ENCODE results near the gene TOLLIP. TPM values are rescaled to one million over a fixed set of nuclear protein-coding genes. Genes with fewer than 3 reads are reported as not detected.

TOLLIP gene
- total RNA-seq, 6 experiments from 2014 or later = 68.3 to 103 (median 88.0) TPM

GRCh38 chr11:1255151-1255550 lies 54.3 kb downstream of the TOLLIP start:
- H3K4me3 ChIP-seq = no peak overlapping the region
- DNase-seq (no peak), ATAC-seq (no peak)
- TF ChIP-seq POLR2A (IDR thresholded peaks at IDR 0.05) (no peak), CTCF (IDR thresholded peaks at IDR 0.05) (no peak)
- no peaks in the 10 kb centered on the region for H3K36me3 ChIP-seq
- H3K4me1 ChIP-seq = no peaks in the 10 kb centered on the region
- no peaks in the 10 kb centered on the region for H3K9me3 ChIP-seq
- no peak overlapping the region for H3K27ac ChIP-seq
- intact Hi-C loops (cut with DNase I) = no loop called here
- H3K27me3 ChIP-seq = no peaks in the 10 kb centered on the region
- 87% methylated on average over 14 of the region's 24 CpGs for WGBS (ENCODE audit: insufficient coverage, low coverage, low lambda C conversion rate, missing lambda C conversion rate)

- H3K4me1 ChIP-seq = no peaks in the 10 kb centered on the region
- intact Hi-C loops (cut with DNase I) = no loop called here
- WGBS (ENCODE audit: insufficient coverage, low coverage, low lambda C conversion rate, missing lambda C conversion rate) = 88% methylated on average over 5 of the region's 19 CpGs
- TF ChIP-seq POLR2A (IDR thresholded peaks at IDR 0.05) = no peak
- no peak for TF ChIP-seq CTCF (IDR thresholded peaks at IDR 0.05)
- H3K27me3 ChIP-seq = no peaks in the 10 kb centered on the region
- H3K36me3 ChIP-seq = no peaks in the 10 kb centered on the region
- H3K4me3 ChIP-seq = no peak overlapping the region
- H3K27ac ChIP-seq = no peak overlapping the region
- ATAC-seq (no peak), DNase-seq (no peak)
- no peaks in the 10 kb centered on the region for H3K9me3 ChIP-seq
Observed at GRCh38 chr11:1254733-1255132, 54.7 kb downstream of the TOLLIP start.

GRCh38 chr11:1254086-1254648 lies 55.3 kb downstream of the TOLLIP start:
- Histone ChIP-seq H3K4me1 (no peaks in the 10 kb centered on the region), H3K36me3 (no peaks in the 10 kb centered on the region), H3K27ac (no peak overlapping the region), H3K4me3 (no peak overlapping the region), H3K27me3 (no peaks in the 10 kb centered on the region), H3K9me3 (no peaks in the 10 kb centered on the region)
- intact Hi-C loops (cut with DNase I) = no loop called here
- 100% methylated on average over 10 of the region's 22 CpGs for WGBS (ENCODE audit: insufficient coverage, low coverage, low lambda C conversion rate, missing lambda C conversion rate)
- DNase-seq (no peak), ATAC-seq (no peak)
- TF ChIP-seq CTCF (IDR thresholded peaks at IDR 0.05) = no peak
- TF ChIP-seq POLR2A (IDR thresholded peaks at IDR 0.05) = no peak

GRCh38 chr11:1253103-1253485 lies 56.3 kb downstream of the TOLLIP start:
- H3K27ac ChIP-seq = no peak overlapping the region
- H3K4me1 ChIP-seq = no peaks in the 10 kb centered on the region
- no peaks in the 10 kb centered on the region for H3K9me3 ChIP-seq
- 83% methylated on average over 1 of the region's 9 CpGs for WGBS (ENCODE audit: insufficient coverage, low coverage, low lambda C conversion rate, missing lambda C conversion rate)
- TF ChIP-seq CTCF (IDR thresholded peaks at IDR 0.05) (no peak), POLR2A (IDR thresholded peaks at IDR 0.05) (no peak)
- no peaks in the 10 kb centered on the region for H3K36me3 ChIP-seq
- DNase-seq (no peak), ATAC-seq (no peak)
- H3K4me3 ChIP-seq = no peak overlapping the region
- H3K27me3 ChIP-seq = no peaks in the 10 kb centered on the region
- intact Hi-C loops (cut with DNase I) = no loop called here

Measured in right lobe of liver (tissue), 6 donors.